Coronary artery (tissue), 2 donors: Measurements from ENCODE around the gene LINGO1.

Experiments
- DNase-seq: peaks from one replicate; pipeline ENCODE4 v3.0.0-alpha.2; 2017; ENCODE audit warnings: low spot score
- H3K27ac ChIP-seq, 2 donors: fragments of 200-600 bp; sonication (generic); one replicate each; pipeline ENCODE4 v1.5.1; 2016 to 2019
- H3K4me3 ChIP-seq: fragments of 200-600 bp; sonication (generic); 2 replicates; pipeline ENCODE4 v1.5.1; 2016; ENCODE audit warnings: mild to moderate bottlenecking, moderate library complexity
- CTCF ChIP-seq: fragments of 200-600 bp; sonication (generic); IDR thresholded peaks from one replicate; pipeline ENCODE4 v1.5.1; 2019; ENCODE audit warnings: antibody characterized with exemption

LINGO1 gene

GRCh38 chr15:77571741-77572140 is 61.0 kb downstream of the LINGO1 start:
- no peak for TF ChIP-seq CTCF
- DNase-seq: no peak
- no peak overlapping the region for H3K27ac ChIP-seq
- H3K4me3 ChIP-seq: no peak overlapping the region

GRCh38 chr15:77571181-77571580 is 61.5 kb downstream of the LINGO1 start:
- no peak overlapping the region for H3K27ac ChIP-seq
- no peak for TF ChIP-seq CTCF
- no peak for DNase-seq
- no peak overlapping the region for H3K4me3 ChIP-seq

DNA sequence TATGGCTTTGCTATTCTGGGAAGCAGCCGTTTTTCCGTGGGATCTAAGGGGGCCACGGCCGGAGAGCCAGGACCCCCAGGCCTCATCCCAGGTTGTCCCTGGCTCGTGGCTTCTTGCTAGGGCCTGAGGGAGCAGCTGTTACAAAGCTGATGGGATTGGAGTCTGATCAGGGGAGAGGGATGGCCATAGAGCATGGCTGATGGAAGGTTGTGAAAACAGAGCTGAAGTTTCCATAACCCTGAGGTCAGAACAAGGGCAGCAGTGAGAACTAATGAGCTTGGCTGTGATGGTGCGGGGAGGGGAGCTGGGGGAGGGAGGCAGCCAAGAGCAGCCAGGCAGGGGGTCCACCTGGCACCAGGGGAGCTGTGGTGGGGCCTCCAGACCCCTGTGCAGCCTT is 63.0 kb downstream of the LINGO1 start:
- no peak for DNase-seq
- Histone ChIP-seq H3K4me3 (peak overlapping the region; percentile 65), H3K27ac (no peak overlapping the region)
- no peak for TF ChIP-seq CTCF

DNA sequence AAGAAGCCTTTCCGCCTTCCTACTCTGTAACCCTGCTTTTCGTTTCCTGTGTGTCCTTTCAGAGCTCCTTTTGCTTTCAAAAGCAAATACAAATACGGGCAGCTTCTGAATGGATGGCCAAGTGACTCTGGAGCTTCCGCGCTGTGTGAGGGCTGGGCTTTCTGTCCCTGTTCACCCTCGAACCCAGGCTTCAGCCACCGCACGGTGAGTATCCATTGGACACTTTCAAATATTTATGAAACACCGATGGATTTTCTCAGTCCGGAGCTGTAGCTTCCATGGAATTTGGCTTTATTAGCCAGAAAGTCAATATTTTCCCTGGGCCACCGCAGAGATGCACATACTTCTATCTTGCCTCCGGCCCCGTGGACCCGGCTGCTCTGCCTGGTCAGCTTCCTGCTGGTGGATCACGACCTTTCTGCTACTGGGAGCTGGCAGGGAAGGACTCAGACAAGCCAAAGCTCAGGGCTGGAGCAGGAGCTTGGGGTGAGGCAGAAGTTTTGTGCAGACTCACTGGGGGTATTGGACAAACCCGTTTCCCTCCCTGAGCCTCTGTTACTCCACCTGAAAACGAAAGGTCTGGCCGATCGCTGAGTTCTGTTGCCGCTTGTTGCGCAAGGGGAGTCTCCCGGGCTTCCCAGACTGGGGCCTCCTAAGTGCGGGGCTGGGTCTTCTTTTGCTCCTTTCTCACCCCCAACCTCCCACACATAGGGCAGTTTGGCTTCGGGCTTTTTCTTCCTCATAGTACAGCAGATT is 63.6 kb downstream of the LINGO1 start:
- no peak for TF ChIP-seq CTCF
- peak overlapping the region in 1 of 2 donors; percentile 47 for H3K27ac ChIP-seq
- peak overlapping the region; percentile 65 for H3K4me3 ChIP-seq
- DNase-seq: no peak

DNA sequence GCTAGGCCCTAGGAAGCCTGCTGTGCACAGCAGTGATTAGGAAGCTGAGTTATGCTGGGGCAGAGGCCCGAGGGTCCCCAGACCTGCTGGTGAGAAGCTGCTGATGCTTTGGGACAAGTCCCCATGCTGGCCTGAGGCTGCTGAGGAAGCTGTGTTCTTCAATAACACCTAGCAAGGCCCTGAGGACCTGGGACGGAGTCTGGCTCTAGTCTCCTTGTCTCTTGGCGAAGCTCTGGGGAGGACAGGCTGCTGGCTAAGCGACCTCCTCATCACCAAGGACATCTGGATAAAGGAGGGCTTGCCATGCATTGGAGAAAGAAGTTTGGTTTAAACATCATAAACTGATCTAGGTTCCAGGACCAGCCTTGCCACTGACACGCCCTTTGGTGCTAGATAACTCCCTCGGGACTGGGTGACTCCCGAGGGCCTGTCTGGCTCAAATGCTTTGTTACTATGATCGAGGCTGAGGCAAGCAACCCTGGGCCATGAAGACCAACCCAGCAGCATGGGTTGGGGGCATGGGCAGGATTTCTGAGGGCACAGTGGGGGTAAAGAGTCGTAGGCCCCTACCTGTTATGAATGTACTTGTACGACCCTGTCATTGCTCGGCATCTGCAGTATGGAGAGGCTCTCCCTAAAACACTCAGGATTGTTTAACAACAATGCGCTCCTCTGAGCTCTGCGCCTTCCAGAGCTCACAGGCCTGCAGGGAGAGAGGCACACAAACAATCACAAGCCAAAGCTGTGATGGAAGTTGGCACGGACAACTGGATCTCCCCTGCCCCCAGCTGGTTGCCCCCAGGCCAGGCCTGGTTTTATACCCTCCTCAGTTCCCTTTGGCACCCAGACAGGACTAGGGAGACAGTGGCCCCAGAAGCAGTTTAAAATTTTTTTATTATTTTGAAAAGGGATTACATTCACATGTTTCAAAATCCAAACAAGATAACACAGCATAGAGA is 64.4 kb downstream of the LINGO1 start:
- peak overlapping the region; percentile 65 for H3K4me3 ChIP-seq
- DNase-seq: no peak
- TF ChIP-seq CTCF: no peak
- peak overlapping the region in 1 of 2 donors; percentile 47 for H3K27ac ChIP-seq

DNA sequence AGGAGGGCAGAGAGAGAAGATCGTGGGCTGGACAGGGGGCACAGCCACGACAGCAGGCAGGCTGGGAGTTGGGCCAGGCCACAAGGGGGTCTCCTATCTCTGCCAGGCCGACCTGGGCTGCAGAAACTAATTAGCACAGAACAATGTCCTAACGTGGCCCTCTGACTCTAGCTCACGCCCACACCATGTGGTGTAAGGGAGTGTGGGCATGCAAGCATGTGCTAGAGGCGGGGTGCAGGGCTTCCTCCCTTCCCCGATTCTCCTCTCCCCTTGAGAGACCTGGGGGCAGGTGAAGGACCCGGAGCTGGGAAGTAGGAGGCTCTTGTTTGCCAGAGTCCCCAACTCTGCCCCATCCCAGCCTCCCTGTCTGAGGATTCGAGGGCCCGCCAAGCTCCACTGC is 65.5 kb downstream of the LINGO1 start:
- DNase-seq: no peak
- H3K27ac ChIP-seq: no peak overlapping the region
- no peak overlapping the region for H3K4me3 ChIP-seq
- TF ChIP-seq CTCF: no peak
